Calu3 (cell line): ENCODE measurements around the gene FAS. TPM values are rescaled to one million over a fixed set of nuclear protein-coding genes. Genes with fewer than 3 reads are reported as not detected.

Experiments used
- BruUV-seq: library from RNA; stranded (reverse); fragments of 400-500 nt; replicated peaks from 2 replicates; lab custom pipeline; 2021; lab: Mats Ljungman, UMichigan
- CTCF ChIA-PET: fragments of 300-600 bp; sonication (Branson Sonifier 250); formaldehyde crosslinking; loops from one replicate; lab custom pipeline; 2022; ENCODE audit warnings: antibody characterized with exemption; lab: Charles Lee
- DNase-seq: peaks from one replicate; pipeline ENCODE4 v3.0.0; 2022
- H3K27ac Mint-ChIP-seq: one replicate; pipeline ENCODE4 v1.8.0; 2022; ENCODE audit warnings: mixed read lengths; ENCODE audit not compliant: unreplicated experiment
- H3K27me3 Mint-ChIP-seq: one replicate; pipeline ENCODE4 v1.8.0; 2022; ENCODE audit warnings: mixed read lengths; ENCODE audit not compliant: unreplicated experiment
- H3K36me3 Mint-ChIP-seq: one replicate; pipeline ENCODE4 v1.8.0; 2022; ENCODE audit warnings: mild to moderate bottlenecking, moderate library complexity, mixed read lengths; ENCODE audit not compliant: insufficient read depth, unreplicated experiment
- H3K4me1 Mint-ChIP-seq: one replicate; pipeline ENCODE4 v1.8.0; 2022; ENCODE audit warnings: mild to moderate bottlenecking, low read depth, mixed read lengths; ENCODE audit not compliant: unreplicated experiment
- H3K4me3 Mint-ChIP-seq: one replicate; pipeline ENCODE4 v1.8.0; 2022; ENCODE audit warnings: mild to moderate bottlenecking, low read depth, moderate library complexity, mixed read lengths; ENCODE audit not compliant: unreplicated experiment
- H3K9me3 Mint-ChIP-seq: one replicate; pipeline ENCODE4 v1.8.0; 2022; ENCODE audit warnings: low read depth, mixed read lengths; ENCODE audit not compliant: unreplicated experiment
- CTCF ChIP-seq: fragments of 200-600 bp; IDR thresholded peaks from one replicate; pipeline ENCODE4 v1.8.0; 2022; ENCODE audit warnings: antibody characterized with exemption; ENCODE audit not compliant: unreplicated experiment
- intact Hi-C: fragments of 100-400 bp; cut with micrococcal nuclease; formaldehyde crosslinking; loops from one replicate; pipeline ENCODE4 v1.10.0; 2022; ENCODE audit not compliant: unreplicated experiment
- total RNA-seq: library from RNA; stranded (reverse); gene quantifications from 2 replicates; pipeline ENCODE4 v1.2.3, GENCODE V29; 2022

Gene FAS
- total RNA-seq, 1 experiment from 2014 or later, result 3.1 TPM

DNA sequence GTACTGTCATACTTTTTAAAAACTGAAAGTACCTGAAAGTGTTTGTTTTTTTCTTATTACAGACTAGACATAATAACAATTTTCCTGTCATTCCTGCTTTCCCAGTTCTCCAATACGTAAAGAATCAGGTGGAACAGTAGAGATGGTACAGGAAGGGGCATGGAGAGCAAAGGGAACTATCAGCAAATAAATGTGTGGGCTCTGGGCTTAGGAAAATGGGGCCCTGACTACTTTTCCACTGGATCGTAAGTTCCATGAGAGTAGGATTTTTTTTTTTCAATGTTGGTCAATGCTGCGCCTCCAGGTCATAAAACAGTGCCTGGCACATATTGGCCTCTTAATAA lies 15.2 kb upstream of the FAS start:
- intact Hi-C loops, result no loop called here
- DNase-seq, result no peak
- no TSS peak for BruUV-seq
- peak overlapping the region; percentile 99 for H3K27ac Mint-ChIP-seq
- CTCF ChIA-PET, result interaction anchor here (0.7 to 1.0 kb wide), 3 partner anchors 15 to 42 kb away, joined by 3 to 7 read pairs (median 3); partner anchors contain the start of gene FAS
- no peaks in the 10 kb centered on the region for H3K27me3 Mint-ChIP-seq
- no peaks in the 10 kb centered on the region for H3K9me3 Mint-ChIP-seq
- peaks cover 5% of the 10 kb centered on the region for H3K36me3 Mint-ChIP-seq
- no peak for TF ChIP-seq CTCF
- H3K4me3 Mint-ChIP-seq, result peak overlapping the region; percentile 94
- H3K4me1 Mint-ChIP-seq, result peaks cover 26% of the 10 kb centered on the region

DNA sequence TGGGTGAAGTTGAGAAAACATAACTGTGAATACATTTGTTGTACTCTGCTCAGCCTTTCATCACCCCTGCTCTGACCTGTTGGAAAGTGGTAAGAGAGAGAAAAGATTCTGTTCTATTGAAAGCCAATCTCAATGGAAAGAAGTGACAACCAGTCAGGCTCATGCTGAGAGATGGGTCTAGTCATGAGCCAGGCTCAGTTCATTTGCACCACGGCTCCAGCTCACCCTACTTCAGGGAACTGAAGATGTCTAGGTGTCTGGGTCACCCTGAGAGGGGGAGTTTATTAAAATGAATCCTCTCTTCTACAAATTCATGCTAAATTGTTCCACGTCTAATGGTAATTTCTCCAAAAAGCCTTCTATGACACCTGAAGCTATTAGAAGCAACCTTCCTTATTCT lies 12.1 kb upstream of the FAS start:
- H3K27me3 Mint-ChIP-seq, result no peaks in the 10 kb centered on the region
- peaks cover 33% of the 10 kb centered on the region for H3K4me1 Mint-ChIP-seq
- DNase-seq, result no peak
- H3K9me3 Mint-ChIP-seq, result no peaks in the 10 kb centered on the region
- intact Hi-C loops, result no loop called here
- no peak overlapping the region for H3K4me3 Mint-ChIP-seq
- no peak overlapping the region for H3K27ac Mint-ChIP-seq
- CTCF ChIA-PET, result no interaction called here
- BruUV-seq, result no TSS peak
- H3K36me3 Mint-ChIP-seq, result peaks cover 5% of the 10 kb centered on the region
- TF ChIP-seq CTCF, result no peak

DNA sequence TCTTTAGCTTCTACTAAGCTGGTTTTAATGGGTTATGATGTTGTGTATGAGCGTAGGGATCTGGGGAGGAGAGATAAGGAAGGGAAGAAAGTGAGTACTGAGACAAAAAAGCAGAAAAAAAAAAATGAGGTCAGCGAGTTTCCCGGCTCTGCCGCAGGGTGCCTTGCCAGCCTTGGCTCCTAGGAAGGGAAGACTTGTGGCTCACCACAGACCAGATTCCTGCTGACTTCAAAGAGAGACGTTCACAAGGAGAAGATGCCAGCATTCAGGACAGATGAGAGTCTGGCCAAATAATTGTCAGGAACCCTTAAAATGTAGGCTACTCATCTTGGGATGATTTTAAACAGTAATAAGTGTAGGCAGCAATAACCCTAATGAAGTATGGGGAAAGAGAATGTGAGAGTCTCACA lies 11.4 kb upstream of the FAS start:
- H3K9me3 Mint-ChIP-seq, result no peaks in the 10 kb centered on the region
- DNase-seq, result no peak
- H3K4me3 Mint-ChIP-seq, result no peak overlapping the region
- TF ChIP-seq CTCF, result no peak
- no peaks in the 10 kb centered on the region for H3K27me3 Mint-ChIP-seq
- BruUV-seq, result no TSS peak
- peaks cover 33% of the 10 kb centered on the region for H3K4me1 Mint-ChIP-seq
- peaks cover 5% of the 10 kb centered on the region for H3K36me3 Mint-ChIP-seq
- CTCF ChIA-PET, result no interaction called here
- H3K27ac Mint-ChIP-seq, result no peak overlapping the region
- intact Hi-C loops, result no loop called here

DNA sequence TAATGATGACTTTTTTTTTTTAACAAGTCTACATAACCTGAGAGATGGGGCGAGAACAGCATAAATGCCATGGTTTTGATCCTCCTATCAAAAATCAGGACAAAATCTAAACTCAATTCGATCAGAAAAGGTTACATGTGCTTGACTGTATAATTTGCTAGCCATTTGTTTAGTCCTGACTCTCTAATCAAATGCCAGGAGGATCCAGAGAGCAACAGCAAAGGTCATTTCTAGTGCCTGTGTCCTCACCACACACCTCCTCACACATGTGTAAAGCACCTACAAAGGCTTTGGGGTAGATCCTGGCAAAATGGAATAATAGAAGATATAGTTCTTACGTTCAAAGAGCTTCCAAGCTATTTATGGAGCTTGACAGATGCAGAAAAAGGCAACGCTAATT lies 11.0 kb upstream of the FAS start:
- no peak overlapping the region for H3K27ac Mint-ChIP-seq
- DNase-seq, result no peak
- intact Hi-C loops, result no loop called here
- H3K4me1 Mint-ChIP-seq, result peaks cover 33% of the 10 kb centered on the region
- no peak overlapping the region for H3K4me3 Mint-ChIP-seq
- TF ChIP-seq CTCF, result no peak
- CTCF ChIA-PET, result no interaction called here
- no peaks in the 10 kb centered on the region for H3K9me3 Mint-ChIP-seq
- peaks cover 5% of the 10 kb centered on the region for H3K36me3 Mint-ChIP-seq
- H3K27me3 Mint-ChIP-seq, result no peaks in the 10 kb centered on the region
- no TSS peak for BruUV-seq
